Activated CD4-positive, CD25-positive, alpha-beta regulatory T cell treated with anti-CD3 and anti-CD28 coated beads, Interleukin-2, amount 50 U/mL, for 72 hours (primary cell): ENCODE data around the gene ZNF536.

Source experiments
- DNase-seq: peaks from one replicate; pipeline ENCODE4 v3.0.0; 2021

Gene ZNF536

DNA sequence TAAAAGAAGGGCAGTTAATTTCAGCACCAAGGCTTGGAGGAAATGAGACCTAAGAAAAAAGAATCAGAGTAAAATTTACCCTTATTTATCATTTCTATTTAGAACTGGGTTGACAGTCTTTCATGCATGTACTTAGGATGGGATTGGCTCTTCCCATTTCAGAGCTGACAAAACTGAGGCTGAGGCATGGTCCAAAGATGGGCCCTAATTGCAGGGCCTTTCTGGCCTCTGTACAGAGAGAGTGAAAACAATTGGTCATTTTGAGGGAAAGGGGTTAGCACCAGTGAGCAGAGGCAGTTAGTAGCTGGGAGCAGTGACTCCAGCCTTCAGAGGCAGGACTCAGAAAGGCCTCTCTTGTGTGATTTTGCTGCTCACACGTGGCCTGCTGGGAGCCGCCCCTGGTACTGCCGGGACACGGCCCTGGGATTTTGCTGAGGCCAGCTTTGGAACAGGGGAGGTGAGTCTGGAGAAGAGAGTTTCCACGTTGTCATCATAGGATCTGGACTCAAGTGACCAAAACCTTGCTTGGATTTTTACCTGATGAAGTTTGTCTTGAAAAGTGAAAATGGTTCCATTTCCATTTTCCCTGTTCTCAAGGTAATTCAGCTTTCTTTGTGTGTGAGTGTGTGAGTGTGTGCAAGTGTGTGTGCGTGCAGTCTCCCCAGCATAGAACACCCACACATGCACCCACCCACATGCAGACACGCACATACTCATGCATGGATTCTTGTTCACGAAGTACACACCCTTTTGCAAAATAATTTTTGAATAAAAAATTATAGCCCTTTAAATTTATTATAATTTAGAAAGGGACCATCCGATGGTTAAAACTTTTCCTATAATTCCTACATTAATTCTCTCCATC is at the start of gene ZNF536:
Gene ZNF536, plus strand, starts transcription at position 425 of the 865 bp plus-strand sequence. CDS start 71,179 bp downstream, outside the sequence.
- DNase-seq, result no peak

- no peak for DNase-seq
Observed at GRCh38 chr19:30322641-30323320, 49.4 kb upstream of the ZNF536 start.

DNA sequence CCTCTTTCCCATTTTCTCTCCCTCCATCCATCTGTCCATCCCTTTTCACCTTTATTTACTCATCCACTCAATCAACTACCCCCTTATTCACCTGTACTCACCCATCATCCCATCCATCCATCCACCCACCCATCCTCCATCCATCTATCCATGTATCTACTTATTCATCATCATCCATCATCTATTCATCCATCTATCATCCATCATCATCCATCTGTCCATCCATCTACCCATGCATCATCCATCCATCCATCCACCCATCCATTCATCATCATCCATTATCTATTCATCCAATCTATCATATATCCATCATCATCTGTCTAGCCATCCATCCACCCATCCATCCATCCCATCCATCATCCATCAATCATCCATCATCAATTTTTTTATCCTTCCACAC is 48.3 kb upstream of the ZNF536 start:
- DNase-seq, result no peak

DNA sequence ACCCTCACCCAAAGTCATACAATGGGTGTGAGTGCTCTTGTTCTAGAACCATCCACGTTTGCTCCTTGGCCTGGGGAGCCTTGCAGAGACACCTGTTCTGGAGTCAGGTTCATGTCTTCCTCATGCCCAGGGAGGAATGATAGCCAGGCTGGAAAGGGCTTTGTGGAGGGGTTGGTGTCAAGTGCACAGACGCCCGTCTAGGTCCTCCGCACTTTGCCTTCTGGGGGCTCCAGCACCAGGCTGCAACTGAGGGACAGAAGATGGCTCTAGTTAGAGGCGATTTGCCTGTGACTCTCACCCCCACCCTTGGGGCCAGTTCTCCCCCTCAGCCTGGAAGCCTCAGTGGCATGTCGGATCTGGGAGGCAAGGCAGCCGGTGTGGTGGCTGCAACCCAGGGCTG is 47.2 kb upstream of the ZNF536 start:
- DNase-seq, result no peak

DNA sequence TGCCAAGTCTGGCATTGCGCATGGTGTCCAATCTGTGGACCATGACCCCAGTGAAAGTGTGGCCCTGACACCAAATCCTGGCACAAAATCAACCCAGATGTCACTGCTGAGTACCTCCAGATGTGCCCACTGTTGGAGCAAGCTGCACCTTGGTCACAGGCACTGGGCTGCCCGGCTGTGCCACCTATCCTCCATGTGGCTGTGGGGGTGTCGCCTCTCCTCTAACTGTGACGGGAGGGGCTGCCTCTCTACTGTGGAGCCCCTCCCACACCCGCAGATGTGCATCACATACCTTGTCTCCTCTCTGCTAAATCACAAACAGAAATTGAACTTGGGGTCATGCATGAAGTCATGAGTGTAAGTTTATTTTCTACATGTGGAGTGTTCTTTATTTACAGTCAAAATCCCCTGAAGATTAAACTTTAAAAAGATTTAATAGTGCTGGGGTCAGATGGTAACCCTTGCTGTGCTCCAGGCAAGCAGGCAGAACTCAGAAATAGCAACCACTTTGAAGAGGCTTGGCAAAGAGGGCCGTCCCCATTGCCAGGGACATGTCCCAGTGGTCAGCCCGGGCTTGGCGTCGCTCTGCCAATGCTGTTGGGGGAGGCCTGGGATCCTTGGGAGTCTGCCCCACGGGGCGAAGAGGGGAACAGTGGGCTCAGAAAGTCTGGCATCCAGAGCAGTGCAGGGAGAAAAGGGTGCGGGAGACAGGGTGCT is 46.4 kb upstream of the ZNF536 start:
- no peak for DNase-seq

DNA sequence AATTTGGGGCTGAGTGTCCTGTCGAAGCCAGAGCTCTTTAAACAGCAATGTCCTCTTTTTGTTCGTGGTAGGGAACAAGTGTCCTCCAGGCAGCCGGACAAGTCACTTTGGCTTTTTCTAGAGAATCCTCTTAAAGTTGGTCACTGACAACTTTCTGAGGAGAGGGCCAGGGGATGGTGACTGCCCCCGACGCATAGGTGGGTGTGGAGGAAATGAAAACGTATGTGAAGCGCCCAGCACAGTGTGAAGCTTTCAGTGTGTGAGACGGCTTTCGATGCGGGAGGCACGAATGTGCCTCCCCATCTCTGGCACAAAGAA is 45.8 kb upstream of the ZNF536 start:
- no peak for DNase-seq

- DNase-seq, result no peak
Observed at GRCh38 chr19:30327331-30327730, 44.9 kb upstream of the ZNF536 start.

- no peak for DNase-seq
Observed at GRCh38 chr19:30328096-30328495, 44.1 kb upstream of the ZNF536 start.

GRCh38 chr19:30330266-30330665 is 41.9 kb upstream of the ZNF536 start:
- DNase-seq, result no peak

DNA sequence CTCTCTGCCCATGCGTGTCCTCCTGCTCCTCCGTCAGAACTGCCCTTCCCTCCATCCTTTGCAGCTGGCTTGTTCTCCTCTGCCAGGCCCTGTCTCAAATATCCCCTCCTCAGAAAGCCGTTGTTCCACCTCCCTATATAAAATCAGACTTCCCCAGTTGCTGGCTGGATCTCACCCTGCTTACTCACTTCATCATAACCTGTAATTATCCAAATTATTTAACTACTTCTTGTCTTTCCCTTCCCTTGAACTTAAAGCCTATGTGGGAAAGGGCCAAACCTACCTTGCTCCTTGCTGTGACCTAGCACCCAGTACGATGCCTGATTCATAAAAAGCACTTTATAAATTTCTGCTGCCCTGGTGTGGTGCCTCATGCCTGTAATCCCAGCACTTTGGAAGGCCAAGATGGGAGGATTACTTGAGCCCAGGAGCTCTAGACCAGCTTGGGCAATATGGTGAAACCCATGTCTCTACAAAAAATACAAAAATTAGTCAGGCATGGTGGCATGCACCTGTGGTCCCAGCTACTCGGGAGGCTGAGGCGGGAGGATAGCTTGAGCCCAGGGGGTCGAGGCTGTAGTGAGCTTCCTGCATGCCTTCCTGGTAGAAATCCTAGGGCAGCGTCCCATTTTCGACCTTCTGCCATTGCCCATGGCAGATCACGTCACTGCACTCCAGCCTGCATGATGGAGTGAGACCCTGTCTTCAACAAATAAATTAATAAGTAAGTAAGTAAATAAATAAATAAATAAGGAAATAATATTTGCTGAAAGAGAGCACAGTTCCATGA is 39.5 kb upstream of the ZNF536 start:
- DNase-seq, result no peak

GRCh38 chr19:30333291-30334065 is 38.7 kb upstream of the ZNF536 start:
- DNase-seq, result no peak

- DNase-seq, result no peak
Observed at GRCh38 chr19:30334841-30335240, 37.3 kb upstream of the ZNF536 start.

GRCh38 chr19:30335306-30335886 is 36.8 kb upstream of the ZNF536 start:
- DNase-seq, result no peak

GRCh38 chr19:30336290-30336689 is 35.9 kb upstream of the ZNF536 start:
- DNase-seq, result no peak

- DNase-seq, result no peak
Observed at GRCh38 chr19:30338041-30338456, 34.1 kb upstream of the ZNF536 start.

DNA sequence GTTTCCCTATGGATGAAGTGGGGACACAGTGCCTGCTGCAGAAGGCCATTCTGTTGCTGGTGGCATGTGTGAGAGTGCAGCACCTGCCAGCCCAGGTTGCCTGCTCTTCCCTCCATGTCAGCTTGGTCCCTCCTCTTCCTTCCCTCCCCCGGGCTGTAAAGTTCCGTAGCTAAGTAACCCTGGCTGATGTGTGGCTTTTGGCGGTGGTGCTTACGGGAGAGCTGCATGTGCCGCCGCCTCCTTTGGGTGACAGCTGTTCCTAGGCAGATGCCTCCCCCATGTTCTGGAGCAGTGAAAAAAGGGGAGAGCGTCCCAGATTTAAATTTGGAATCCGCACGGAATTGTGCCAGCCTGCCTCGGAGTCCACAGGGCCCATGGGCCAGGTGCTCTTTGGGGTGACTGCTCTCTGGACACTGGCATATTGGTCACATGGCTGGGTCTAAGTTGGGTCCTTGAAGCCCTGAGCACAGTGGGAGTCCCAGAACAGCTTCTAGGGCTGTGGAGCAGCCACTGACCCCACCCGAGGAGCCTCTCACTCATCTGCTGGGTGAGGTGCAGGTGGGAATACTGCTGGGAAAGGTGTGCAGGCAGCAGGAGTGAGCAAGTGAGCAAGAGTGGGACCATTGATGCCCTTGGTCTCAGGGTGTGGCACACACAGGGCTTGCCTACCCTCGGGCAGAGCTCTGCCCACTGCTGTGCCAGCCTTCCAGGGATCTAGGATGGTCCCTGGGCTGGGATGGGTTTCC is 33.1 kb upstream of the ZNF536 start:
- DNase-seq, result no peak

DNA sequence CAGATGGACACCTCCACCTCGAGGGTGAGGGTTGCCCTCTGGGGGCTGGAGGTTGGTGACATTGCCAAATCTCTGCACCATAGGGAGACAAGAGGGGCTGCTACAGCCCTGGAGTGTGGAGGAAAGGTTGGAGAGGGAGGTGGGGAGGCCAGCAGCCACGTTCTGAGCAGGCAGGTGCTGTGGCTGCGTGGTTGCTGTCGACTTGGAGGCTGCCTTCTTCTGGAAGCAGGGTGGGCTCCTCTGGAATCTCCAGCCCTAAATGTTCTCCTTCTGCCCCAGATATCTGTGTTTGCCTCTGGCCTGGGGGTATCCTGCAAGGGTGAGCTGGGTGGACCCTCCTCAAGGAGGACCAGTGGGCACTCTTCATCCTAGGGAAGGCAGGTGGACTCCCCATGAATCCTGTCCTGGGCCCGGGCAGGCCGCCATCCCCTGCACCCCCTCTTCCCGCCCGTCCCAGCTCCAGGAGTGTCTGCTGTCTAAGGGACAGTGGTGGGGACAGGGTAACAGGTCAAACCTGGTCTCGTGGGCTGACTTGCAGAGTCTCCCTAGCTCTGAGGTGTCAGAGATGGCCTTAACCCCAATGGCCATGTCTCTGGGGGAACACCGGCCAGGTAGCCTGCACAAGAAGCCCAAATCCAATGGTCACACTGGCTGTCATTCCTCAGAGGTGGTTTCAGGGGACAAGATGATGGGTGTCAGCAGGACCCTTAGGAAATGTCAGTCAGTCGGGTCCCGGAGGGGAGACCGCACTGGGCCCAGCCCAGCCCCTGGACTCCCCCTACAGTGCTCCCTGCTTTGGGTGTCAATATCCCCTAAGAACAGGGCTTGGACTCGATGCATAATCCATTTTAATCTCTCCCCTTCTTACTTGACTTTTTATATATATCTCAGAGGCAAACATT is 32.3 kb upstream of the ZNF536 start:
- no peak for DNase-seq

DNA sequence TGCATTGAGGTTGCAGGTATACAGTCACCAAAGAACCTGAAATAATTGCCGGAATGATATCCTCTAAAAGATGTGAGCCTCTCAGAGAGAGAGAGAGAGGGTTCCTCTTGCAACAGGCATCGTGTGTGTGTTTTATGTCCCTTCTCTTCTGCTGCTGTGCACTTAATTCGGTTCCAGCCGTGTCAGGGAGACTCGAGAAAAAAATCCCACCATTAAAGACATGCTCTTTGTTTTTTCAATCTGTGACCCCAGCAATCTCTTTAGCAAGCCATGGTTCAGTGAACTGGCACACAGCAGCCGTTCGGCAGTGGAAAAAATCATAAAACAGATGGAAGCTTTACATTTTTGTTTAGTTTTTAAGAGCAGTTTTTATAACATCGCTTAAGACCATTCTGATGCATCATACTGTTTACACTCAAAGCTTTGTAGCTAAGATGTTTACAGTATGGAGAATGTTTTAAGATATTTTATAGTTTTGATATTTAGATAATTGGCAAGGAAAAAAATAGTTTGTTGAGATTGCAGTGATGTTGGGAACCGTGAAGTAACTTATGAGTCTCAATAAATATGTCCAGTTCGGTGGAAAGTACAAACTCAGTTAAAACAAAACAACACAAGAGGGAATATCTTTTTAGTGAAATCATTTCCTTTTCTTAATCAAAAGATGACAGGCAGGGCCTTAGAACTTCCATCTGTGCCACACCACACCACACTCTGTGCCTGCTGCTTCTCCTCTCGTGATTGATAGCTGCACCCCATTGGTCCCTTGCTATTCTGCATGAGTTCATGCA is 31.2 kb upstream of the ZNF536 start:
- DNase-seq, result no peak

- no peak for DNase-seq
Observed at GRCh38 chr19:30341611-30342201, 30.5 kb upstream of the ZNF536 start.
